GM19467 (cell line): ENCODE data around the gene SERPIND1.
"Not testable (repeated sequence)": the region's sequence is repeated elsewhere in the genome, so short reads cannot be mapped to it uniquely, and the experiment has no call there.

Source experiments
- ATAC-seq: cut with Tn5 transposase; IDR thresholded peaks from one replicate; pipeline ENCODE4 v1.9.1; 2021; ENCODE audit warnings: mild to moderate bottlenecking, moderate library complexity; ENCODE audit not compliant: unreplicated experiment

SERPIND1 gene

GRCh38 chr22:20811171-20811570, 37.3 kb downstream of the SERPIND1 start:
- no peak for ATAC-seq

- ATAC-seq = no peak
Observed at GRCh38 chr22:20811971-20812660, 38.2 kb downstream of the SERPIND1 start.

GRCh38 chr22:20813056-20813455, 39.1 kb downstream of the SERPIND1 start:
- ATAC-seq = no peak

GRCh38 chr22:20814221-20814808, 40.4 kb downstream of the SERPIND1 start:
- no peak for ATAC-seq

- no peak for ATAC-seq
Observed at GRCh38 chr22:20815477-20816050, 41.7 kb downstream of the SERPIND1 start.

GRCh38 chr22:20816559-20816958, 42.6 kb downstream of the SERPIND1 start:
- ATAC-seq = no peak

- ATAC-seq = no peak
Observed at GRCh38 chr22:20818471-20818870, 44.6 kb downstream of the SERPIND1 start.

- ATAC-seq = no peak
Observed at GRCh38 chr22:20819471-20819870, 45.6 kb downstream of the SERPIND1 start.

GRCh38 chr22:20821717-20822239, 47.9 kb downstream of the SERPIND1 start:
- not testable (repeated sequence) for ATAC-seq

- no peak for ATAC-seq
Observed at GRCh38 chr22:20822240-20822639, 48.3 kb downstream of the SERPIND1 start.

GRCh38 chr22:20823264-20823663, 49.4 kb downstream of the SERPIND1 start:
- no peak for ATAC-seq

GRCh38 chr22:20825216-20825615, 51.3 kb downstream of the SERPIND1 start:
- not testable (repeated sequence) for ATAC-seq

GRCh38 chr22:20825624-20826023, 51.7 kb downstream of the SERPIND1 start:
- ATAC-seq = no peak

GRCh38 chr22:20826373-20827152, 52.6 kb downstream of the SERPIND1 start:
- ATAC-seq = not testable (repeated sequence)

- no peak for ATAC-seq
Observed at GRCh38 chr22:20829491-20830134, 55.7 kb downstream of the SERPIND1 start.

- ATAC-seq = no peak
Observed at GRCh38 chr22:20833225-20833665, 59.3 kb downstream of the SERPIND1 start.

GRCh38 chr22:20834206-20834605, 60.3 kb downstream of the SERPIND1 start:
- no peak for ATAC-seq

- no peak for ATAC-seq
Observed at GRCh38 chr22:20834725-20835124, 60.8 kb downstream of the SERPIND1 start.
